Medulla oblongata (tissue), 1 donor: ENCODE data around the gene WNT3A.

Experiments used
- DNase-seq: peaks from one replicate; pipeline ENCODE4 v3.0.0-alpha.2; 2015; ENCODE audit errors: extremely low spot score

Gene WNT3A

GRCh38 chr1:228048659-228049298 lies 42.0 kb downstream of the WNT3A start:
- DNase-seq, result no peak

GRCh38 chr1:228050571-228051231 lies 43.9 kb downstream of the WNT3A start:
- DNase-seq, result no peak

- DNase-seq, result no peak
These were observed 51.6 kb downstream of the WNT3A start for GRCh38 chr1:228058172-228058948.

GRCh38 chr1:228058949-228059633 lies 52.3 kb downstream of the WNT3A start:
- DNase-seq, result no peak

GRCh38 chr1:228059634-228060457 lies 53.0 kb downstream of the WNT3A start:
- no peak for DNase-seq

GRCh38 chr1:228060458-228061190 lies 53.8 kb downstream of the WNT3A start:
- no peak for DNase-seq

- no peak for DNase-seq
These were observed 54.8 kb downstream of the WNT3A start for GRCh38 chr1:228061411-228062084.

GRCh38 chr1:228062085-228062791 lies 55.4 kb downstream of the WNT3A start:
- no peak for DNase-seq

- DNase-seq, result no peak
These were observed 56.0 kb downstream of the WNT3A start for GRCh38 chr1:228062812-228063211.

- DNase-seq, result no peak
These were observed 56.7 kb downstream of the WNT3A start for GRCh38 chr1:228063251-228064191.

- DNase-seq, result no peak
These were observed 57.5 kb downstream of the WNT3A start for GRCh38 chr1:228064296-228064695.

GRCh38 chr1:228064741-228065542 lies 58.1 kb downstream of the WNT3A start:
- DNase-seq, result no peak

- no peak for DNase-seq
These were observed 58.9 kb downstream of the WNT3A start for GRCh38 chr1:228065543-228066347.

GRCh38 chr1:228066416-228066815 lies 59.6 kb downstream of the WNT3A start:
- DNase-seq, result no peak

- no peak for DNase-seq
These were observed 60.3 kb downstream of the WNT3A start for GRCh38 chr1:228066891-228067654.

- no peak for DNase-seq
These were observed 61.6 kb downstream of the WNT3A start for GRCh38 chr1:228068359-228068758.
